ENCODE results near the gene PDAP1. TPM values are rescaled to one million over a fixed set of nuclear protein-coding genes. Genes with fewer than 3 reads are reported as not detected.

PDAP1 gene
- total RNA-seq, 1 experiment from 2014 or later, result 200 TPM

GRCh38 chr7:99447943-99448342, 39.5 kb upstream of the PDAP1 start:
- POLR2A ChIA-PET, result no interaction called here
- BruUV-seq (replicated peaks), result no TSS peak
- CTCF ChIA-PET, result no interaction called here

DNA sequence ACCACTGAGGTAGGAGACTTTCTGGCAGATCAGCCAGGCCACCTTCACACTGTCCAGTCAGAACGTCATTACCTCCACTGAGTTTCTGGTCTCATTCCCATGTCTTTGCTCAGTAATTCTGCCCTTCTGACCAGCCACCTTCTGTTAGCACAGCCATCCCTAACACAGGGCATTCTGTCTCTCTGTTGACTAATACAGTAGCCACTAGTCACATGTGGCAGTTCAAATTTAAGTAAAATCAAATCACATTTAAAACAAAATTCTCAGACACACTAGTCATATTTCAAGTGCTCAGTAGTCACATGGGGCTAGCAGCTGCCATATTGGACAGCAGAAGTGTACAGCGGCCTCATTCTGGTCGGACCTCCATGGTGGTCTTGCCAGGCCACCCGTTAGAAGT, 37.7 kb upstream of the PDAP1 start:
- no peaks in the 10 kb centered on the region for H4K20me1 ChIP-seq (ENCODE audit: insufficient read depth)
- no peak for DNase-seq (ENCODE audit: low read depth, low spot score)
- no peak overlapping the region for H2AFZ ChIP-seq (ENCODE audit: low read depth, low read length, poor library complexity, severe bottlenecking)
- no peaks in the 10 kb centered on the region for H3K9me3 ChIP-seq (ENCODE audit: control insufficient read depth in 1 of 2, insufficient read depth in 1 of 2, low read depth in 1 of 2, low read length in 2 of 2)
- peaks cover 52% of the 10 kb centered on the region in 2 experiments; a peak in 3 of 4 replicates for H3K36me3 ChIP-seq (ENCODE audit: control insufficient read depth in 1 of 2, insufficient read depth in 2 of 2, low read length in 2 of 2)
- H3K9me2 ChIP-seq (ENCODE audit: insufficient read depth), result no peaks in the 10 kb centered on the region
- intact Hi-C loops (cut with micrococcal nuclease), result no loop called here
- no peak overlapping the region for H3K4me3 ChIP-seq (replicated peaks in 1 of 2; ENCODE audit: low read depth in 1 of 2, low read length in 2 of 2)
- POLR2A ChIA-PET, result no interaction called here
- no TSS peak for BruUV-seq (replicated peaks)
- no peak overlapping the region for H3K27ac ChIP-seq (ENCODE audit: low read depth, low read length)
- no peaks in the 10 kb centered on the region for H3K27me3 ChIP-seq (ENCODE audit: insufficient read depth, low read length)
- TF ChIP-seq EZH2 (IDR thresholded peaks at IDR 0.05) (no peak), YY1 (IDR thresholded peaks at IDR 0.05; ENCODE audit: extremely low read depth, insufficient replicate concordance, low read depth, low read length) (no peak), ELF1 (IDR thresholded peaks at IDR 0.05; ENCODE audit: borderline replicate concordance, low read depth) (no peak), POLR2AphosphoS5 (IDR thresholded peaks at IDR 0.05; ENCODE audit: low read depth, low read length) (no peak), ATF3 (IDR thresholded peaks at IDR 0.05) (no peak), ZNF274 (IDR thresholded peaks at IDR 0.05; ENCODE audit: low read depth, low read length) (no peak), CTCF (IDR thresholded peaks at IDR 0.05 in 2 of 3, conservative IDR thresholded peaks at IDR 0.05 in 1 of 3; ENCODE audit: borderline replicate concordance in 1 of 3, insufficient read depth in 1 of 3, low read depth in 2 of 3, low read length in 2 of 3) (no peak), JUND (IDR thresholded peaks at IDR 0.05) (no peak), EZH2phosphoT487 (IDR thresholded peaks at IDR 0.05; ENCODE audit: borderline replicate concordance) (no peak), CEBPB (IDR thresholded peaks at IDR 0.05; ENCODE audit: low read depth) (no peak)
- peaks cover 38% of the 10 kb centered on the region for H3K79me2 ChIP-seq (ENCODE audit: insufficient read depth, low read length)
- H3K4me2 ChIP-seq (ENCODE audit: low read length), result no peak overlapping the region
- ATAC-seq, result no peak
- no peaks in the 10 kb centered on the region for H3K4me1 ChIP-seq (ENCODE audit: control insufficient read depth in 1 of 2, insufficient read depth in 2 of 2, low read length in 2 of 2)
- CTCF ChIA-PET, result no interaction called here
- RAD21 ChIA-PET (ENCODE audit: low non-redundant PET in 1 of 2, low total read pairs in 2 of 2, uncharacterized antibody in 2 of 2, unreplicated experiment in 2 of 2), result no interaction called here
- H3K9ac ChIP-seq (ENCODE audit: low read length), result no peak overlapping the region

More at GRCh38 chr7:99447943-99448342, 39.5 kb upstream of the PDAP1 start:
- Histone ChIP-seq H2AFZ (ENCODE audit: low read depth, low read length, poor library complexity, severe bottlenecking) (no peak overlapping the region), H3K9me3 (ENCODE audit: control insufficient read depth in 1 of 2, insufficient read depth in 1 of 2, low read depth in 1 of 2, low read length in 2 of 2) (no peaks in the 10 kb centered on the region), H3K27ac (ENCODE audit: low read depth, low read length) (no peak overlapping the region), H3K79me2 (ENCODE audit: insufficient read depth, low read length) (peaks cover 21% of the 10 kb centered on the region), H3K9ac (ENCODE audit: low read length) (no peak overlapping the region), H3K4me2 (ENCODE audit: low read length) (no peak overlapping the region), H3K27me3 (ENCODE audit: insufficient read depth, low read length) (no peaks in the 10 kb centered on the region), H4K20me1 (ENCODE audit: insufficient read depth) (no peaks in the 10 kb centered on the region), H3K36me3 (ENCODE audit: control insufficient read depth in 1 of 2, insufficient read depth in 2 of 2, low read length in 2 of 2) (peaks cover 48 to 49% of the 10 kb centered on the region in 2 experiments; a peak in 3 of 4 replicates), H3K9me2 (ENCODE audit: insufficient read depth) (no peaks in the 10 kb centered on the region), H3K4me3 (replicated peaks in 1 of 2; ENCODE audit: low read depth in 1 of 2, low read length in 2 of 2) (no peak overlapping the region), H3K4me1 (ENCODE audit: control insufficient read depth in 1 of 2, insufficient read depth in 2 of 2, low read length in 2 of 2) (no peaks in the 10 kb centered on the region)
- ATAC-seq (0 out of 2 replicates have a peak, but pooled peaks have one; percentile 28), DNase-seq (ENCODE audit: low read depth, low spot score) (no peak)
- intact Hi-C loops (cut with micrococcal nuclease), result no loop called here
- RAD21 ChIA-PET (ENCODE audit: low non-redundant PET in 1 of 2, low total read pairs in 2 of 2, uncharacterized antibody in 2 of 2, unreplicated experiment in 2 of 2), result no interaction called here
- TF ChIP-seq JUND (IDR thresholded peaks at IDR 0.05), result no peak
- 0 out of 6 replicates have a peak, but pooled peaks of 1 of the 3 experiments have one; percentile 12 for TF ChIP-seq CTCF (IDR thresholded peaks at IDR 0.05 in 2 of 3, conservative IDR thresholded peaks at IDR 0.05 in 1 of 3; ENCODE audit: borderline replicate concordance in 1 of 3, insufficient read depth in 1 of 3, low read depth in 2 of 3, low read length in 2 of 3)
